ENCODE data around the gene RNU1-1. TPM values are rescaled to one million over a fixed set of nuclear protein-coding genes. Genes with fewer than 3 reads are reported as not detected.
"Not testable (repeated sequence)": the region's sequence is repeated elsewhere in the genome, so short reads cannot be mapped to it uniquely, and the experiment has no call there.

Gene RNU1-1
- total and polyA plus RNA-seq, 10 of the 15 experiments (the other 5 are each of a cell fraction or from before 2014, with no cell fraction given), result under 0.01 to 20,946 (median 4.7) TPM; not detected in 2

DNA sequence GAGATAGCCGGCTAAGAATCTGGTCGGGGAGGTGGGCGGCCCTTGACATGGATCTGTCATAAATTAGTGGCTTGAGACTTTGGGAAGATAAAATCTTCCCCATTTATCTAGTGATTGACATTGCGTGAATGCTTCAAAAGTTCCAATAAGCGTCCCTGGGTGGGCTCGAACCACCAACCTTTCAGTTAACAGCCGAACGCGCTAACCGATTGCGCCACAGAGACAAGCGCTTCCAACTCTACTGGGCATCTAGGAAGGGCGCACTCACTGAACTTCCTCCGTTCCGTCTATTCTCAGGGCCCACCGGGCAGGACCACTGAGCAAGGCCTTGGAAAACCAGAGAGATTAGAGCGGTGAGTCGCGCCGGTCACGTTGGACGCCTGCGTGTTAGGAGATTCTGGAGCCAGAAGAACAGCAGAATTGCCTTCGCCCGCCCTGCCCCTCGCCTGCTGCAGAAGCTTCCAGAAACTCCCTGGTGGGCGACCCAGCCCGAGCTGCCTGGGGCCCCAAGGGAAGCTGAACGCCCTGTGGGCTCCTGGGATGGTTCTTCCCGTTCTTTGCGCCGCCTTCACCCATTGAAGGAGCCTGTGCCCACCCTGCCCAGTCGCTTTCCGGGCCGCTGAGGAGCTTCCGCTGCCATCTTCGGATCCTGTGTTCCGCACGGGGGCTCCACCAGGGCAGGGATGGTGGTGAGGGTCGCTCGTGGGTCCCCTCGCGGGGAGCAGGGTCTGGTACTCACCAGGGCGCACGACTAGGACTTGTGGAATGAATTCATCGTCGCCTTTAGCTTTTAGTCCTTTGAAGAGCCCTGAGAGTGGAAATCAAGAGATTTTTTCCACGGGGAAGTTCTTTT, 6.6 kb upstream of the RNU1-1 start:
- H3K4me2 ChIP-seq (ENCODE audit: control insufficient read depth, insufficient read depth); H3K4me3 ChIP-seq; intact Hi-C loops (cut with micrococcal nuclease; ENCODE audit: unreplicated experiment); H3K9ac ChIP-seq (ENCODE audit: control insufficient read depth, insufficient read depth, low read length); DNase-seq (ENCODE audit: low read depth, low spot score); H3K9me3 ChIP-seq (replicated peaks; ENCODE audit: control insufficient read depth, insufficient read depth, low read length); in situ Hi-C loops (cut with MboI); FAIRE-seq; H3K36me3 ChIP-seq (ENCODE audit: control insufficient read depth in 2 of 2, insufficient read depth in 2 of 2, low read length in 1 of 2); CTCF ChIA-PET; POLR2A ChIA-PET; ATAC-seq; RAD21 ChIA-PET (ENCODE audit: unreplicated experiment); H3K27me3 ChIP-seq (replicated peaks in 1 of 2; ENCODE audit: control insufficient read depth in 2 of 2, insufficient read depth in 2 of 2, low read length in 1 of 2); H4K20me1 ChIP-seq (ENCODE audit: control insufficient read depth, insufficient read depth); H2AFZ ChIP-seq (ENCODE audit: control insufficient read depth, low read depth, low read length); H3K4me1 ChIP-seq (ENCODE audit: control insufficient read depth, insufficient read depth, low read length); SMC1A ChIA-PET (ENCODE audit: uncharacterized antibody, unreplicated experiment); H3K79me2 ChIP-seq (ENCODE audit: control insufficient read depth, insufficient read depth, low read length); BruUV-seq (replicated peaks); H3K27ac ChIP-seq (ENCODE audit: control insufficient read depth, insufficient read depth): not testable (repeated sequence)
- WGBS (ENCODE audit: insufficient coverage, insufficient replicate concordance, low lambda C conversion rate, missing lambda C conversion rate), result 52% methylated on average over 47 of the region's 48 CpGs

DNA sequence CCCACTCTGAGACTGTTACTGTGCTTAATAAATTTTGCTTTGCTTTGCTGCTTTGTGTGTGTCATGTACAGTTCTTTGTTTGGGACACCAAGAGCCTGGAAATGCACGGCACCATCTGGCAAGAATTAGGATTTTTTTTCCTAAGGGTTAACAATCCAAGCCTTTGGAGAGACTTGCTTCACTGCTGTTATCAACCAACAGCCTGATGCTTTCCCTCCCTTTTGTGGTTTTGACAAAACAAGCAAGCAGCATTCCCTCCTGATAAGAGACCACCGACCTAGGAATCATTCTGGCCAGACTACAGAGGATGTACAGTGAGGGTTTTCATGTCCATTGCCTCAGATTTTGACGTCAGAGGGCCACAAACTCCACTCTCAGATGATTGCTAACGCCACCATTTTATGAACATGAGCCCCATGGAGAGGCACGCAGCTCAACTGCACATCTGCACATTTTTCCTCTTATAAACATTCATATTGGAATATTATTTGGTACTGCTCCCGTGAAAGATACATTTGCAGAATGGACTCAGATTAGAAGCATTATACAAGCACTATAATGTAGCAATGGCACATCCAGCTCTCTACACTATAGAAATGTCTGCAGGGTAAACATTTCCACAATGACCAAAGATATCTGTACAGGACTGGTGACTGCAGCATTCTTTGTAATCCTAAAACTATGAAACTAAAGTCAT, 5.3 kb upstream of the RNU1-1 start:
- H3K4me1 ChIP-seq (ENCODE audit: control insufficient read depth, insufficient read depth, low read length); RAD21 ChIA-PET (ENCODE audit: unreplicated experiment); H3K79me2 ChIP-seq (ENCODE audit: control insufficient read depth, insufficient read depth, low read length); BruUV-seq (replicated peaks); H3K27ac ChIP-seq (ENCODE audit: control insufficient read depth, insufficient read depth); POLR2A ChIA-PET; H3K36me3 ChIP-seq (ENCODE audit: control insufficient read depth in 2 of 2, insufficient read depth in 2 of 2, low read length in 1 of 2); H3K9ac ChIP-seq (ENCODE audit: control insufficient read depth, insufficient read depth, low read length); FAIRE-seq; H3K9me3 ChIP-seq (replicated peaks; ENCODE audit: control insufficient read depth, insufficient read depth, low read length); in situ Hi-C loops (cut with MboI); ATAC-seq; SMC1A ChIA-PET (ENCODE audit: uncharacterized antibody, unreplicated experiment); H3K27me3 ChIP-seq (replicated peaks in 1 of 2; ENCODE audit: control insufficient read depth in 2 of 2, insufficient read depth in 2 of 2, low read length in 1 of 2); H4K20me1 ChIP-seq (ENCODE audit: control insufficient read depth, insufficient read depth); H3K4me3 ChIP-seq; H3K4me2 ChIP-seq (ENCODE audit: control insufficient read depth, insufficient read depth); H2AFZ ChIP-seq (ENCODE audit: control insufficient read depth, low read depth, low read length); DNase-seq (ENCODE audit: low read depth, low spot score); intact Hi-C loops (cut with micrococcal nuclease; ENCODE audit: unreplicated experiment): not testable (repeated sequence)
- CTCF ChIA-PET, result interaction anchor here (0.6 kb wide), 1 partner anchor 373 kb away, joined by 3 read pairs; no protein-coding TSS in a partner anchor
- 30% methylated on average over 6 of the region's 6 CpGs for WGBS (ENCODE audit: insufficient coverage, insufficient replicate concordance, low lambda C conversion rate, missing lambda C conversion rate)

DNA sequence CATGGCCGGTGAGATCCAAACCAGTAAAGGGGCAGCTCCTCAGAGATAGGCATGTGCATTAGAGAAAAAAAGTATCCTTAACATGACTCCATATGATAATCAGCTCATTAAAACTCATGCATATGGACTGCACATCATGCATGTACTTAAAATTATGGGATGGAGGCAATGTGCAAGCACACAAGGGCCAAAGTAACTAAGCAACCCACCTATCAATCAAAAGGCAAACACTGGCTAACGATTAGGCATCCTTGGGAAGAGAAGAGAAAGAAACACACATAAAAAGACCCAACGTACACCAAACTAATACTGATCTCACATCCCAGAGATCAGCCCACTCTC, 4.8 kb upstream of the RNU1-1 start:
- H3K27ac ChIP-seq (ENCODE audit: control insufficient read depth, insufficient read depth); FAIRE-seq; H4K20me1 ChIP-seq (ENCODE audit: control insufficient read depth, insufficient read depth); BruUV-seq (replicated peaks); H3K4me1 ChIP-seq (ENCODE audit: control insufficient read depth, insufficient read depth, low read length); ATAC-seq; H3K9ac ChIP-seq (ENCODE audit: control insufficient read depth, insufficient read depth, low read length); POLR2A ChIA-PET; RAD21 ChIA-PET (ENCODE audit: unreplicated experiment); intact Hi-C loops (cut with micrococcal nuclease; ENCODE audit: unreplicated experiment); H2AFZ ChIP-seq (ENCODE audit: control insufficient read depth, low read depth, low read length); DNase-seq (ENCODE audit: low read depth, low spot score); H3K36me3 ChIP-seq (ENCODE audit: control insufficient read depth in 2 of 2, insufficient read depth in 2 of 2, low read length in 1 of 2); H3K27me3 ChIP-seq (replicated peaks in 1 of 2; ENCODE audit: control insufficient read depth in 2 of 2, insufficient read depth in 2 of 2, low read length in 1 of 2); H3K4me2 ChIP-seq (ENCODE audit: control insufficient read depth, insufficient read depth); H3K79me2 ChIP-seq (ENCODE audit: control insufficient read depth, insufficient read depth, low read length); SMC1A ChIA-PET (ENCODE audit: uncharacterized antibody, unreplicated experiment); in situ Hi-C loops (cut with MboI); H3K4me3 ChIP-seq; H3K9me3 ChIP-seq (replicated peaks; ENCODE audit: control insufficient read depth, insufficient read depth, low read length): not testable (repeated sequence)
- 36% methylated on average over 3 of the region's 3 CpGs for WGBS (ENCODE audit: insufficient coverage, insufficient replicate concordance, low lambda C conversion rate, missing lambda C conversion rate)
- CTCF ChIA-PET, result interaction anchor here (0.6 kb wide), 1 partner anchor 374 kb away, joined by 3 read pairs; no protein-coding TSS in a partner anchor

All from GM12878 (cell line).